ENCODE measurements around the gene NF1. TPM values are rescaled to one million over a fixed set of nuclear protein-coding genes. Genes with fewer than 3 reads are reported as not detected.
"Not testable (repeated sequence)": the region's sequence is repeated elsewhere in the genome, so short reads cannot be mapped to it uniquely, and the experiment has no call there.

Gene NF1
- total RNA-seq, 1 donor from 2014 or later = 53.7 TPM

DNA sequence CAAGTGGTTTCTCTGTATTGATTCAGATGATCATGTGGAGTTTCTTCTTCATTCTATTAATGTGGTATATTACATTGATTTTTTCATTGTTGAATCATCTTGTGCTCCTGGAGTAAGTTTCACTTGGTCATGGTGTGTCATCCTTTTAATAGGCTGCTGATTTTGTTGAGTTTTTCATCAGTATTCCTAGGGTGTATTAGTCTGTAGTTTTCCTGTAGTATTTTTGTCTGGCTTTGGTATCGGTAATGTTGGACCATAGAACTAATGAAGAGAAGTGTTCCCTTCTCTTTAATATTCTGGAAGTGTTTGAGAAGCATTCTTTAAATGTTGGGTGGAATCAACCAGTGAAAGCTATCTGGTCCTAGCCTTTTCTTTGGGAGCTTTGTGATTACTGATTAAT, 103.2 kb downstream of the NF1 start:
- no peaks in the 10 kb centered on the region for H3K27me3 Mint-ChIP-seq (ENCODE audit: low read depth, unreplicated experiment)
- FAIRE-seq (peak; percentile 37), DNase-seq (ENCODE audit: low read depth) (no peak)
- Histone ChIP-seq H3K27me3 (ENCODE audit: insufficient read depth, low read length) (no peaks in the 10 kb centered on the region), H3K4me3 (ENCODE audit: insufficient read depth, low read depth, low read length) (no peak overlapping the region), H2AFZ (ENCODE audit: low read depth, low read length) (no peak overlapping the region), H4K20me1 (ENCODE audit: insufficient read depth, low read length) (peaks cover 12% of the 10 kb centered on the region), H3K9ac (ENCODE audit: low read length) (no peak overlapping the region), H3K36me3 (ENCODE audit: insufficient read depth, low read length) (peaks cover 12% of the 10 kb centered on the region), H3K9me3 (ENCODE audit: insufficient read depth, low read depth, low read length) (no peaks in the 10 kb centered on the region), H3K4me2 (ENCODE audit: low read length) (no peak overlapping the region), H3K27ac (ENCODE audit: low read depth, low read length) (no peak overlapping the region), H3K79me2 (ENCODE audit: insufficient read depth, low read length) (peaks cover 14% of the 10 kb centered on the region), H3K4me1 (ENCODE audit: insufficient read depth, low read length) (no peaks in the 10 kb centered on the region)
- peak overlapping the region; percentile 70 for H3K27ac Mint-ChIP-seq (ENCODE audit: unreplicated experiment)
- TF ChIP-seq, protein P1, sequence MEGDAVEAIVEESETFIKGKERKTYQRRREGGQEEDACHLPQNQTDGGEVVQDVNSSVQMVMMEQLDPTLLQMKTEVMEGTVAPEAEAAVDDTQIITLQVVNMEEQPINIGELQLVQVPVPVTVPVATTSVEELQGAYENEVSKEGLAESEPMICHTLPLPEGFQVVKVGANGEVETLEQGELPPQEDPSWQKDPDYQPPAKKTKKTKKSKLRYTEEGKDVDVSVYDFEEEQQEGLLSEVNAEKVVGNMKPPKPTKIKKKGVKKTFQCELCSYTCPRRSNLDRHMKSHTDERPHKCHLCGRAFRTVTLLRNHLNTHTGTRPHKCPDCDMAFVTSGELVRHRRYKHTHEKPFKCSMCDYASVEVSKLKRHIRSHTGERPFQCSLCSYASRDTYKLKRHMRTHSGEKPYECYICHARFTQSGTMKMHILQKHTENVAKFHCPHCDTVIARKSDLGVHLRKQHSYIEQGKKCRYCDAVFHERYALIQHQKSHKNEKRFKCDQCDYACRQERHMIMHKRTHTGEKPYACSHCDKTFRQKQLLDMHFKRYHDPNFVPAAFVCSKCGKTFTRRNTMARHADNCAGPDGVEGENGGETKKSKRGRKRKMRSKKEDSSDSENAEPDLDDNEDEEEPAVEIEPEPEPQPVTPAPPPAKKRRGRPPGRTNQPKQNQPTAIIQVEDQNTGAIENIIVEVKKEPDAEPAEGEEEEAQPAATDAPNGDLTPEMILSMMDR (IDR thresholded peaks at IDR 0.05; ENCODE audit: insufficient read depth, low read depth, low read length) = no peak
- no peak for TF ChIP-seq EZH2 (IDR thresholded peaks at IDR 0.05; ENCODE audit: insufficient read depth, low read length)
- H3K9me3 Mint-ChIP-seq (ENCODE audit: unreplicated experiment) = no peaks in the 10 kb centered on the region
- peaks cover 18% of the 10 kb centered on the region for H3K36me3 Mint-ChIP-seq (ENCODE audit: low read depth, unreplicated experiment)
- H3K4me1 Mint-ChIP-seq (ENCODE audit: low read depth, unreplicated experiment) = peaks cover 19% of the 10 kb centered on the region
- no peak overlapping the region for H3K4me3 Mint-ChIP-seq (ENCODE audit: unreplicated experiment)

DNA sequence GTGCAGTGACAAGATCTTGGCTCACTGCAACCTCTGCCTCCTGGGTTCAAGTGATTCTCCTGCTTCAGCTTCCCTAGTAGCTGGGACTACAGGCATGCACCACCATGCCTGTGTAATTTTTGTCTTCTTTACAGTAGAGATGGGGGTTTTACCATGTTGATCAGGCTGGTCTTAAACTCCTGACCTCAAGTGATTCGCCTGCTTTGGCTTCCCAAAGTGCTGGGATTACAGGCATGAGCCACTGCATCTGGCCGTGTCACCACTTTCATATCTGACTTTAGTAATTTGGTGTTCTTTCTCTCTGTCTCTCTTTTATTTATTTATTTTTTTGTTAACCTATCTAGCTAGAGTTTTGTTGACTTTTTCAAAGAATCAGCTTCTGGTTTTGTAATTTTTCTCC, 103.9 kb downstream of the NF1 start:
- peaks cover 13% of the 10 kb centered on the region for H3K36me3 Mint-ChIP-seq (ENCODE audit: low read depth, unreplicated experiment)
- DNase-seq (ENCODE audit: low read depth) = peak; percentile 18
- H3K27ac Mint-ChIP-seq (ENCODE audit: unreplicated experiment); H3K4me3 Mint-ChIP-seq (ENCODE audit: unreplicated experiment); FAIRE-seq; H3K9me3 ChIP-seq (ENCODE audit: insufficient read depth, low read depth, low read length); H3K9me3 Mint-ChIP-seq (ENCODE audit: unreplicated experiment); H3K4me2 ChIP-seq (ENCODE audit: low read length); H3K4me3 ChIP-seq (ENCODE audit: insufficient read depth, low read depth, low read length); H3K9ac ChIP-seq (ENCODE audit: low read length); H3K27me3 ChIP-seq (ENCODE audit: insufficient read depth, low read length); H3K27me3 Mint-ChIP-seq (ENCODE audit: low read depth, unreplicated experiment); H3K27ac ChIP-seq (ENCODE audit: low read depth, low read length); H3K4me1 ChIP-seq (ENCODE audit: insufficient read depth, low read length); H2AFZ ChIP-seq (ENCODE audit: low read depth, low read length): not testable (repeated sequence)
- H3K79me2 ChIP-seq (ENCODE audit: insufficient read depth, low read length) = peaks cover 14% of the 10 kb centered on the region
- peaks cover 12% of the 10 kb centered on the region for H4K20me1 ChIP-seq (ENCODE audit: insufficient read depth, low read length)
- H3K4me1 Mint-ChIP-seq (ENCODE audit: low read depth, unreplicated experiment) = peaks cover 20% of the 10 kb centered on the region
- H3K36me3 ChIP-seq (ENCODE audit: insufficient read depth, low read length) = peaks cover 12% of the 10 kb centered on the region

DNA sequence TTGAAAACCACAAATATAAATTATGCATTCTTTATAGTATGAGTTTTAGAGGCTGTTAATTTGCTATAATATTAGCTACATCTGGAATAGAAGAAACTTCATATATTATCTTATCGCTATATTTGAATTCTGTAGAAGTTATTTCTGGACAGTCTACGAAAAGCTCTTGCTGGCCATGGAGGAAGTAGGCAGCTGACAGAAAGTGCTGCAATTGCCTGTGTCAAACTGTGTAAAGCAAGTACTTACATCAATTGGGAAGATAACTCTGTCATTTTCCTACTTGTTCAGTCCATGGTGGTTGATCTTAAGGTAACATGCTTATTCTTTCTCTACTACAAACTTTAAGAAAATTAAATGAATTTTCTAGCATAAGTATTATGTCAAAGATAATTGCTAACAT, 105.5 kb downstream of the NF1 start:
- Histone ChIP-seq H4K20me1 (ENCODE audit: insufficient read depth, low read length) (peaks cover 12% of the 10 kb centered on the region), H3K27ac (ENCODE audit: low read depth, low read length) (no peak overlapping the region), H3K27me3 (ENCODE audit: insufficient read depth, low read length) (no peaks in the 10 kb centered on the region), H3K9me3 (ENCODE audit: insufficient read depth, low read depth, low read length) (no peaks in the 10 kb centered on the region), H3K36me3 (ENCODE audit: insufficient read depth, low read length) (peaks cover 10% of the 10 kb centered on the region), H3K4me1 (ENCODE audit: insufficient read depth, low read length) (no peaks in the 10 kb centered on the region), H3K4me3 (ENCODE audit: insufficient read depth, low read depth, low read length) (no peak overlapping the region), H3K9ac (ENCODE audit: low read length) (no peak overlapping the region), H2AFZ (ENCODE audit: low read depth, low read length) (no peak overlapping the region), H3K79me2 (ENCODE audit: insufficient read depth, low read length) (peaks cover 14% of the 10 kb centered on the region), H3K4me2 (ENCODE audit: low read length) (no peak overlapping the region)
- Mint-ChIP-seq H3K27ac (ENCODE audit: unreplicated experiment) (no peak overlapping the region), H3K9me3 (ENCODE audit: unreplicated experiment) (no peaks in the 10 kb centered on the region), H3K4me1 (ENCODE audit: low read depth, unreplicated experiment) (peaks cover 20% of the 10 kb centered on the region), H3K36me3 (ENCODE audit: low read depth, unreplicated experiment) (peaks cover 9% of the 10 kb centered on the region), H3K4me3 (ENCODE audit: unreplicated experiment) (no peak overlapping the region), H3K27me3 (ENCODE audit: low read depth, unreplicated experiment) (no peaks in the 10 kb centered on the region)
- FAIRE-seq (no peak), DNase-seq (ENCODE audit: low read depth) (no peak)
- TF ChIP-seq, protein P1 (IDR thresholded peaks at IDR 0.05; ENCODE audit: insufficient read depth, low read depth, low read length) = no peak
- TF ChIP-seq EZH2 (IDR thresholded peaks at IDR 0.05; ENCODE audit: insufficient read depth, low read length) = no peak

Data from astrocyte (in vitro differentiated cells and primary cell).